ENCODE measurements around the gene SORL1.

SORL1 gene

DNA sequence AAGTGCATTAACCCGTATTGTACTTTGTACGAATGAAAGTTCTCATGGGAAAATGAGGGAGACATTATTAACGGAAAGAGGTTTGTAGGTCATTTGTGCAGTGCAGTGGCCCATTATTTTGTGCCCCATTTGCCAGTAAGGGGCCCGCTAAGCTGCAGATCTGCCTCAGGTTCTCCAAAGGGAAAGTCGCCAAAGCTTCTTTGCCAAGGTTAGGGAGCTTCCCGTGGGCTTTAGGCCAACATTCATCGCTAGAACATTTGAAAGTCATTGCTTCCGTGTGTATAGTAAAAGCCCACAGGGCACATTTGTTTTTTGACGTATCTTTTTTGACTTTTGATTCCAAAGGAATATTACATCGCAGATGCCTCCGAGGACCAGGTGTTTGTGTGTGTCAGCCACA, 61.7 kb downstream of the SORL1 start:
- no peak for FAIRE-seq

DNA sequence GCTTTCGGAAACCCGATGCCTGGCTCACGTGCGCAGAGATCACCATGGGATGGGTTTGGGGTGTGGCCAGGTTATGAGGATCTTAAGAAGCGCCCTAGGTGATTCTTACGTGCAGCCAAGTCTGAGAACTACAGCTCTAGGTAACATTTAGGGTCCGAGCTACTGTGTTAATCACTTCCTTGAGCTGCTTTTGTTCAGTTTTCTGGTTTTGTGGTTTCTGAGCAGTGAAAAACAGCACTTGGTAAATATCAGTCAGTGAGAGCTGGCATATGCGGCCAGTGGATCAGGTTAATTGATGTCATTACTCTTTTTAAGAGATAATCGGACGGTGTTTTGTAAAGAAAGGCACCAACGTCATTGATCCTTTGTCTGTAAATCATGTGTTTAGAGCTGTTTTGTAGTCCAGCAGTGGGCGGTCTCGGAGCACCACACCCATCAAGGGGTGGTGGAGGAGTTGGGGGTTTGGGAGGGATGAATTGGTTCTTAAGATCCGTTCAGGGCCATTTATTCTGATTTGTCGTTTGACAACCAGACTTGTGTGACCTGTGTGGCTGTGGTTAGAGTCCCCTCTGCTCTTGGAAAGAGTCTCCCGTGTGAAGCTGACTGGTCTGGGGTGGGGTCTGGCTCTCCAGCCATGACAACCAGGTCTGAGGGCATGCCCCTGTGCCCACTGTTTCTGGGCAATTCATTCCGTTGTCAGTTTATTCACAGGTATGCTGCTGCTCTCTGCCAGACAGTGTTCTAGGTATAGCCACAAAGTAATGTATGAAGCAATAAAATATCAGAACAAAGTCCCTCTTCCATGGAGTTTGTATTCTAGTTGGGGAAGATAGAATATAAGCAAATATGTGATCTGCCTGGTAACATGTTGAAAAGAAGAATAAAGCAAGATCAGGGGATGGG, 62.6 kb downstream of the SORL1 start:
- FAIRE-seq: no peak

DNA sequence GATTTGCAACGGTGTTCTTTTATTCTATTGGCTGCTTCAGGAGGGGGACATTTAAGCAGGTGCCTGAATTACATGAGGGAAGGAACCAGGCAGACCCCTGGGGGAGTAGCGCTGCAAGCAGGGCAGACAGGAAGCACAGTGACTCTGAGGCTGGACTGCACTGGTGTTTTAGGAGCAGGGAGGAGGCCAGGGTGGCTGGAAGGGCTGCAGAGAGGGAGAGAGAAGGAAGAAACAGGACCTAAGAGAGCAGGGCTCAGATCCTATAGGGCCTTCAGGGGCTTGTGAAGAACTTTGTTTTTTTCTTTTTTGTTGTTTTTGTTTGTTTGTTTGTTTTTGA, 63.2 kb downstream of the SORL1 start:
- FAIRE-seq: no peak

DNA sequence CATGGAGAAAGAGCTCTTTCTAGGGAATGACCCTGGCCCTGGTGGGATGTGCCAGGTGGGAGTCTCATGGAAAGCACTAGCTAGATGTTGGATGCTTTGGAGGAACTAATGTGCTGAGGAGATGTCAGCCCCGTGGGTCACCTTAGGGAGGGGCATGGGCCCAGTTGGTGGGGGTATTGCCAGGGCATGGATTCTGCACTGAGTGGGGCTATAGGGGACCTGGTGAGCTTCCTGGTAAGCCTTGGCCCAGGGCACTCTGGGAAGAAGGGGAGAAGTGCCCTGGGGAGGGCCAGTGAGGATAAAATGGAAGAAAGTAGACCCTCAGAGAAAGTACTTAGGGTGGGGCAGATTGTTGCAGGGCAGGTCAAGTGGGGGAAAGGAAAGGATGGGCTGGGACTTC, 65.9 kb downstream of the SORL1 start:
- no peak for FAIRE-seq

DNA sequence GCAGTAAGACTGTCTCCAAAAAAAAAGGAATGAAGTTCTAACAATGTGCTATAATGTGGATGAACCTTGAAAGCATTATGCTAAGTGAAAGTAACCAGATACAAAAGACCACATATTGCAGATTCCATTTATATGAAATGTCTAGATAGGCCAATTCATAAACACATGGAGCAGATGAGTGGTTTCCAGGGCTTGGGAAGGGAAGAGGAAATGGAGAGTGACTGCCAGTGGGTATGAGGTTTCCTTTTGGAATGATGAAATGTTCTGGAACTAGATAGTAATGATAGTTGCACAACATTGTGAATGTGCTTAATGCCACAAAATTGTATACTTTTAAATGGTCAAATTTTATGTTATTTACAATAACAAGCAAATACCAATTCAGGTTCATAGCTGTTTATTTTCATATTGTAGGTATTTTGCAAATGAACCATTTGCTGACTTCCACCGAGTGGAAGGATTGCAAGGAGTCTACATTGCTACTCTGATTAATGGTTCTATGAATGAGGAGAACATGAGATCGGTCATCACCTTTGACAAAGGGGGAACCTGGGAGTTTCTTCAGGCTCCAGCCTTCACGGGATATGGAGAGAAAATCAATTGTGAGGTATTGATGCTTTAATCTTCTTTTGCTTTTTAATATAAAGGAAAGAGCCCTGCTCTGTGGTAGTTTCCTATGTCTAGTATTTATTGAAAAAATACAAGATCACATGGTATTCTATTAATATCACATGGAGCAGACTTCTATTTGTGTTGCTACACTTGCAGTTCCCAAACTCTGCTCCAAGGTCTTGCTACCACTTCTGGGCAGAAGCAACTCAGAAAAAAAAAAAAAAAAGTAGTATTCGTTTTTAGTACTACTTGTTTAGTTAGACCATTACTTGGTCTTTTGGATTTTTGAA, 68.4 kb downstream of the SORL1 start:
- FAIRE-seq: no peak

DNA sequence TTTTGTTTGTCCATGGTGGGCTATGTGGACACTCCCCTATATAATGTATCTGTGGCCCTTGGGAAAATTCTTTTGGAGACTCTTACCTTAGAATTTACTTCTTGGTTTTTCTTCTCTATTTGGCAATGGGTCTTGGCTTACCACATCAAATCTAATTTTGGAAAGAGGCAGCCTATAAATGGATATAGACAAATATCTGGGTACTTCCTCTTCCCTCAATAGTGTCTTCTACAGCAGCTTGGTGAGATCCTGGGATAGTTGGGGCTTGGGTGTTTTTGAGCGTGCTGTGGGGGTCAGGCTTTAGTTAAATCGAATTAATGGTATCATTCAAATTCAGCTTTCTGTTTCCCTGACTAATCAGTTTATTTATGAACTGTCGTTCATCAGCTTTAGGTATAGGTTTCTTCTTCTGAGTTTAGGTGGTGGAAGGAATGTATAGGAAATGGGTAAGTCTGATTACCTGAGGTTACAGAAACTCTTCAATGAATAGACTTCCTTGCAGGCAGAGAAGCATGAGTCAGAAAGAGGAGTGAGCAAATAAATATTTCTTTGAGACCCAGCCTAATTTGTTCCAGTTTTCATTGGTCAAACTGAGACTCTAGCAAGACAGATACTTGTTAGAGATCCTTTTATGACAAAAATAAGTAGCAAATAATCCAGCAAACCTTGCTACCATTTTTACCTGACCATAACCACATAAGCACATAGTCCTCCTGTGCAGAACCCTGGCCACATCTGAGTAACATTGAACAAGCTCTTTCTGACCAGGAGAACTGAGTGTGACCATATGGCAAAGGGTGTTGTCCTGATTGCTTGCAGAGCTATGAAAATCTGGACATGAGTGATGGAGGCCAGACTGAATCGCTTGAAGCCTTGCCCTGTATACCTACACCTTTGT, 69.3 kb downstream of the SORL1 start:
- no peak for FAIRE-seq

DNA sequence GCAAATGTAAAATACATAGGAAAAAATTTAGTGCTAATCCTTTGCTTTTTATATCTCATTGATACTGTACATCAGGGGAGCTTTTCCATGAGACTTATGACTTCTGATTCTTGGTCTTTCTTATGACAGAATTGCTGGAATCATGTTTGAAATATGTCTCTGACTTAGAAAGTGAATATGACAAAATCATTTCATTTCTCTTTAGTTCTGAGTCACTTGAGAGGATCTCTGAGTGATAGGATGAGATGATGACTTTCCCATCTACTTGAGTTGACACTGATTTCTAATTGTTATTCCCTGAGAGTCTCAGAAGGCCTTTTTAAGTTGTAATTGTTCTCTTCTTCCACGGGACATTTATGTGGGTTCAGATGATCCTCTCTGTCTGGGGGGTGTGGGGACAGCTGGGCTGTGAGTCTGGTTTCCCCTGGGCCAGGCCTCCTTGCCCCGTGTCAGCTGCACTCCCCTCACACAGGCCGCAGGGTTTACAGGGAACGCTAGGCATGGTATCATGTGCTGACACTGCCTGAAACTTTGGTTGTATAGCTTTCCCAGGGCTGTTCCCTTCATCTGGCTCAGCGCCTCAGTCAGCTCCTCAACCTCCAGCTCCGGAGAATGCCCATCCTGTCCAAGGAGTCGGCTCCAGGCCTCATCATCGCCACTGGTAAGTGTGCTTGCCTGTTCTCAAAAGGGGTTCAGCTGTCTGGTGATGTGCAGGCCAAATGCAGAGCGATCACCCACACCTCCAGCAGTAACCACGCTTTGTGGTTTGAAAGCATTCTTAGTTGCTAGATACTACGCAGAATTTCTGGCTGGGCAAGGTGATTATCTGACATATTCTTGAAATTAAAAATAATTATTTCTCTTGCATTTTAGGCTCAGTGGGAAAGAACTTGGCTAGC, 70.2 kb downstream of the SORL1 start:
- FAIRE-seq: no peak

DNA sequence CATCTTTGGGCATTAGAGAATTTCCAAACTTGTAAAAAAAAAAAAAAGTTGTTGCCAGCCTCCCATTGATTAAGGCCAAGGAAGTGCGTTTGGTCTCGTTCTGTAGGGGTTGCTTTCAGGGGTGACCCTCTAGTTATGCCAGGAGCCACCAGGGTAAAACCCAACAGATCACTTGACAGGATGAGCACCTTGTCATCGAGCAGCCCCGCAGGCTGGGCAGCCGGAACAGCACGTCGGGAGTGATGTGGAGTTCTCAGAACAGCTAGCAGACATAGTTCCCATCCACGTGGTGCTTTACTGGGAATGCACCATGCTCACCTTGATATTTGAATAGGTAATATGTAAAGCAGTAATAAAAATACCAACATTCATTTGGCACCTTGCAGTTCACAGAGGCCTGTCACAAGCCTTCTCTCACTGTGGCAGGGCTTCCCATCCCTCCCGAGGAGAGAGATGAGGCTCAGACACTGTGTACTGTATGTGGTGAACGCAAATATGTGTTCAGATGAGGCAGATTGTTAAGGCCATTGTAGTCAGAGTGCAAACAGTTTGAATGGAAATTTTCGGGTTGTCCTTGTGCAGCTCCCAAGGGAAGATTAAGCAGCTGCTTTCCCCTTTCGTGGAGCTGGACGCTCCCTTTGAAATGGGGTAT, 71.6 kb downstream of the SORL1 start:
- no peak for FAIRE-seq

DNA sequence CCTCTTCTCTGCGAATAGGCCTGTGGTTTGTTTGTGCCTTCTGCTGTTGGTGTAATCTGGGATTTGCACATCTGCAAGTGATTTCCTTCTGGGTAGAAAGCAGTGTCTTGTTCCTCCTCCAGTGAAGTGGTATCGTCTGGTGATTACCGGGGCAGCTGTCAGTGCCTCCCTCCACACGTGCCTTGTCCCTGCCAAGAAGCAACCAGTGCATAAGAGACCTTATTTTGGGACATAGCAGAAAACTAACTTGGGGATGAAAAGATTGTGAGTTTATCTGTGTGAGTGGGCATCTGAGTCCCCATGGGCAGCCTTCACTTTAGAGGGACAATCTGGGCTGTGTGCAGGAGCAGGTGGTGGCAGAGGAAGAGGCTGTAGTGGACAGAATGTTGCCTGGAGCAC, 72.1 kb downstream of the SORL1 start:
- FAIRE-seq: no peak

DNA sequence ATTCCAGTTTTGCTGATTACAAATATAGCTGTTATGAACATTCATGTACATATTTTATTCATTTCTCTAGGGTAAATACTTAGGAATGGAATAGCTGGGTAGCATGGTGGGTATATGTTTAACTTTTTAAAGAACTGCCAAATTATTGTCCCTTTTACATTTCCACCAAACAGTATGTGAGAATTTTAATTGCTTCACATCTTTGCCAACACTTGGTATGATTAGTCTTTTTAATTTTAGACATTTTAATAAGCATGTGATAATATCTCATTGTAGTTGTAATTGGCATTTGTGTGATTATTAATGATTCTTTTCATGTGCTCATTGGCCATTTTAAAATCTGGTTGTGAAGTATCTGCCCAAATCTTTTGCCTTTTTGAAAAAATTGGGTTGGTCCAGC, 73.3 kb downstream of the SORL1 start:
- FAIRE-seq: no peak

DNA sequence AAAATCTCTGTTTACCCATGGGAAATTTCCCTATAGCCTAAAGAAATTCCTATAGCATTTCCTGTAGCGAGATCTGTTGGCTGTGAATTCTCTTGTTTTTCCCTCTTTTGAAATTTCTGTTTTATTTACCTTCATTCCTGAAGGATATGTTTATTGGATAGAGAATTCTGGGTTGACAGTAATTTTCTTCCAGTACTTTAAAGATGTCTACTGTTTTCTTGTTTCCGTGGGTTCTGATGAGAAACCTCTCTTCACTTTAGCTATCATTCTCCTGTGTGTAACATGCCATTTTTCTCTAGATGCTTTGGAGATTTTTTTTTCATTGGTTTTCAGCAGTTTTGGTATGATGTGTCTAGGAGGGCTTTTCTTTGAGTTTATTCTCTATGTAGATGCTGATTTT, 78.1 kb downstream of the SORL1 start:
- FAIRE-seq: no peak

DNA sequence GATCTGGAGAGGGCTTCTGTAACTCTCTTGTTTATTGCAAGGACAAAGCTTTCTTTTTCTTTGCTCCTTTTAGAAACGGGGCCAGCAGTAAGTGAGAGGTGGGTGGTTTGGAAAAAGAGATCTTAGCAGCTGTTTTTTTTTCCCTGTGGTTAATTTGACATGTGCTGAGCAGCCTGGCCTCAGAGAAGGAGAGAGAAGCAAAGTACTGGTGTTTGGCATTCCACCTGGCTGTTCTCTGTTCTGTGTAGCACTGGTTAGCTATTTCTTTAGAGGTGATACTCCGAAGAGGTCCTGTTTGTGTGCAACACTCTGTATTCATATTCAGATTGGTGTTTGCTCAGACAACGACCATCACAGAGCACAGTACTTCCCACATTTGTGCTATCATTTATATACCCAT, 81.5 kb downstream of the SORL1 start:
- FAIRE-seq: no peak

DNA sequence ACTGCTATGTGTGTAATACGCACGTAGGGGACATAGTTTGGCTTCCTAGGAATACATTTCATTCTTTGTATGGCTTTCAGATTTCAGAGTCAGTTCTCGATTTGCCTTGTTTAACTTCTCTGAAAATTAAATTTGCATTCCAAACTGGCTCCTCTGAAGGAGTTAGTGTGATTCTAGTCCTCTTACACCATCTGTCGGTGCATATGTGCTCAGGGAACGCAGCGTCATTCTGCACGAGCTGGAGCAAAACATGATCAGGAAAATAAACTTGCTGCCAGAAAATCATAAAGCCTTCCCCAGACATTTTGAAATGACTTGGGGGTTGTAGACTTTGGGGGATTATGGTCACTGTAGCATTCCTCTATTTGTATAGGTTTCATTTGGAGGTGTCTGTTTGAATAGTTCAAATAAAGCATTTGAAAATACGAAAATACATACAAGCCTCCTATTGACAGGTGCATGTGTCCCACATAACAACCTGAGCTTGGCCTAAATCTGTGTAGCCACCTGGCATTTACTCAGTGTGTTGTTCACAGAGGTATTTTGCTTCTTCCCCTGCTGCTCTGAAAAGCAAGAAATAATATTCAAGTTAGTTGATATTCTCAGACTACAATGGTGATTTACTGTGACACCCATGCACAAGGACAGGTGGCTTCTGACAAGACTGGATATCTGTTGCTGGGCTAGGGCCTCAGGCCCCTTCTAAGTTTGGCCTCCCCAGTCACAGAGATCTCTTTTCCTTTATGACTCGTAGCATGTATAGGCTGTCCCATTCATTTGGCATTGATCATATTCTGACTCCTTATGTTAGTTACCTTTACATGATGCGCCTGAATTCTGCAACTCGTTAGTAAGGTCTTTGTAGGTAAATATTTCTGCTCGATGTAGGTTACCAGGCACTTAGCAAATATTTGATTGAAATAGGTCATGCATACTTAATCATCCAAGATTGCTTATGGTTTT, 82.3 kb downstream of the SORL1 start:
- no peak for FAIRE-seq

DNA sequence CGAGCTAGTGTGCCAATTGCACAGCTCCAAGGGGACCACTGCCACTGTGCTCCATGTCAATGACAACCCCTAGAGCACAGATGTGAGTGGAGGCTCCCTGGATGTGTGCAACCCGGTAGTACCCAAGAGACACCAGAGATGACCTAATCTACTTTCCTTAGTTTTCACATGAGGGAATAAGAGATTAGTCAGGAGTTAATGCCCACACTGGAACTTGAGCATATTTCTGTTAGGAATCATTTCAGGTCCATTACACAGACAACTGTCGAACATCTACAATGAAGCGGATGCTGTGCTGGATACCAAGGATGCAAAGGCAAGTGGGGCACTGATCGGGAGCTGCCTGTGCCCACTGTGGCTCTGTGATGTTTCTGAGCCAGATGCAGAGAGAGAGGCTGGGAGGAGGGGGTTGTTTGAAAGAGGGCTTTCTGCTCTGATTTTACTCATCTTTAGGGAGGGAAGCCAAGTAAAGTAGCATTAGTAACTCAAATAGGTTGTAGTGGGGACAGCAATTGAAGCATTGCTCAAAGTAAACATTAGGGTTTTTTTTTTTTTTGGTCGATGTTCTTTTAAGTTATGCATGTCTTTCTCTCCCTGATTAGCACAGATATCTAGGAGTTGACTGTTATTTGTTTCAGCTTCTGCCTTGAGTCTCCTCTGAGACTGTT, 83.1 kb downstream of the SORL1 start:
- FAIRE-seq: no peak

DNA sequence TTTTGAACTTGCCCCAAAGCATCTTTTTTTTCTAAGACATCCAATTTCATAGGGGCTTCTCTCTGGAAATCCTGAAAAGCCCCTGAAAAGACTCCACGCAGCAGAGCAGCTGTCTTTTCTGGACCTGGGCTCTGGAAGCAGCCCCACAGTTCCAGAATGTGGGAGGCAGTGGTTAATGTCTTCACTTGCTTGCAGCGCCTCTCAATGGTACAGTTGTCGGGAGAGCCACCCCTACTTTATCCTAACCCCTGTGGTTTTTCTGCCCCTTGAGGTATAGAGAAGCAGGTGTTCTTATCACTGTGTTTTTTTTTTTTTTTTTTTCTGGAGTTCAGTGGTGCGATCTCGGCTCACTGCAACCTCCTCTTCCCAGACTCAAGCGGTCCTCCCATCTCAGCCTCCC, 84.0 kb downstream of the SORL1 start:
- FAIRE-seq: no peak

DNA sequence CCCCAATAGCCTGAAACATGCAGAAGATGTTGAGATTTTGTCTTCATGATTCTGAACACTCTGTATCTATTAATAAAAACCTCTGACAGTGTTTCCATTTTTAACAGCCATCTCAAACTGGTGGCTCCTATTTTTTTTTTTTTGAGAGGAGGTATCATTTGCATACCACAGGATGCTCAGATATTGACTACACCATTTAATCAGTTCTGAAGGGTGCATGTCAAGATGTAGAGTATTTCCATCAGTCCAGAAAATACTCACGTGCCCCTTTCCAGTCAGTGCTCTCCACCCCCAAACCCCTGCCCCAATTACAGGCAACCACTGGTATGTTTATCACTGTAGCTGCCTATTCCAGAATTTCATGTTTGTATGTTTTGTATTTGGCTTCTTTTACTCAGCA, 85.9 kb downstream of the SORL1 start:
- FAIRE-seq: no peak

DNA sequence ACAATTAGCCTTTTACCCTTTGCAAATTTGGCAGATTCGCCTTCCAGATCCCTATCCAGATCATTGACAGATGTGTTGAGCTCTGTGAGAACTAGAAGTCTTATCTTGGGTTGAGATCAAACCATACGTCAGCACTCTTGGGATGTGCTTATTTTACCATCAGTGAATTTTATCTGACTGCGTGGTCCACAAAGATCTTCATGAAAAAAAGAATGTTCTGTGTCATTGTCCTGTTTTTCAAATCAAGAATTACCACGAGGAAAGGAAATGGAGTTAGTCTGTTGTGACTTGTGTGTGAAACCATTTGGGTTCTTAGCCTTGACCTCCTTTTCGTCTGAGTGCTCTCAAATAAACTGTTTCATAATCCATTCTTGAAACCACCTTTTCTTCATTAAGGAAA, 86.9 kb downstream of the SORL1 start:
- FAIRE-seq: peak; percentile 23

DNA sequence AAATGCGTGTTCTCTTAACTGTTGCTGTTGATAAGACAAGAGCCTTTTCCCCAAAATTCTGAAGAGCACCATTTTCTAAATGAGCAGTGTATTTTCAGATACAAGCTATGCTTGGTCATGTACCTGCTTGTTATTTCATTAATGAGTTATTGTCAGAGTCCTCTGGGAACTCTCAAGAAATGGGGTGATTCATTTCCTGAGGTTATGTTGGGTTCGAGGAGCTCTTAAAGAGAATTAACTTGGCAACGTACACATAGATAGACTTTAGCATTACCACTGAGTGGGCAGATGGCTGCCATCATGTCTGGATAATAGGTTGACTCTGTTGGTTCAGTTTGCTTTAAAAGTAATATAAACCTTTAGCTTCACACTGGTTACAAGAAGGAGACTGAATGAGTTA, 88.5 kb downstream of the SORL1 start:
- FAIRE-seq: no peak

DNA sequence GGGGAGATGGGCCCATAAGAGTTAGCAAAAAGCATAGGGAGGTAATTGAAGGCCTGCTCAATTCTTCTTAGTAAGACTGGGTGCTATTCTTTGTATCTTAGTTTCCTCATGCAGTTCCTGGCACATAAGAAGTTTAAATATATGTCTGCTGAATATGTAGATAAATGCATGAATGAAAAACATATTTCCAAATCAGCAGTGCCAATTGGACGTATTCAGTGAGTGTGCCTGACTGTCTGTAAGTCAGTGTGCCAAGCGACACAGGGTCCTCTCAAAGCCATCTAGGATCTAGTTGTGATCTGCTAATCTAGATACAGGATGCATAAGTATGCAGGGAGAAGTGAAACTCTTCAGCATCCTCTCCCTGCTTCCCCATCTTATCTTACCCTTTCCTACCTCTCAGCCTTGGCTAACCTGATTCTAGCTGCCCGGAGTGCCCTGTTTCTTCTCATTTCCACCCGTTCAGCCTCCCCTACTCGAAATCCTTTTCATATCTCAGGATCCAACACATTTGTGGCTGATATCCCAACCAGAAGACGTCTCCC, 91.8 kb downstream of the SORL1 start:
- FAIRE-seq: no peak
